NT2/D1 (cell line): ENCODE results near the gene GAB1.

Experiments used
- SUZ12 ChIP-seq: IDR thresholded peaks from 2 replicates; pipeline ENCODE4 v1.6.1; 2011; ENCODE audit not compliant: insufficient read length, insufficient read depth; ENCODE audit errors: extremely low read depth
- YY1 ChIP-seq: IDR thresholded peaks from 2 replicates; pipeline ENCODE4 v1.6.1; 2011; ENCODE audit not compliant: insufficient read length, insufficient read depth

GRCh38 chr4:143407888-143408287 lies 71.2 kb downstream of the GAB1 start:
- TF ChIP-seq YY1 (no peak), SUZ12 (no peak)
